GM18907 (cell line): ENCODE measurements around the gene OR2M4.
"Not testable (repeated sequence)": the region's sequence is repeated elsewhere in the genome, so short reads cannot be mapped to it uniquely, and the experiment has no call there.

Experiments
- ATAC-seq: cut with Tn5 transposase; IDR thresholded peaks from one replicate; pipeline ENCODE4 v1.9.1; 2021; ENCODE audit warnings: mild to moderate bottlenecking, moderate library complexity; ENCODE audit not compliant: unreplicated experiment

Gene OR2M4, protein sequence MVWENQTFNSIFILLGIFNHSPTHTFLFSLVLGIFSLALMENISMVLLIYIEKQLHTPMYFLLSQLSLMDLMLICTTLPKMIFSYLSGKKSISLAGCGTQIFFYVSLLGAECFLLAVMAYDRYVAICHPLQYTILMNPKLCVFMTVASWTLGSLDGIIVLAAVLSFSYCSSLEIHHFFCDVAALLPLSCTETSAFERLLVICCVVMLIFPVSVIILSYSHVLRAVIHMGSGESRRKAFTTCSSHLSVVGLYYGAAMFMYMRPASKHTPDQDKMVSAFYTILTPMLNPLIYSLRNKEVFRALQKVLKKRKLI

DNA sequence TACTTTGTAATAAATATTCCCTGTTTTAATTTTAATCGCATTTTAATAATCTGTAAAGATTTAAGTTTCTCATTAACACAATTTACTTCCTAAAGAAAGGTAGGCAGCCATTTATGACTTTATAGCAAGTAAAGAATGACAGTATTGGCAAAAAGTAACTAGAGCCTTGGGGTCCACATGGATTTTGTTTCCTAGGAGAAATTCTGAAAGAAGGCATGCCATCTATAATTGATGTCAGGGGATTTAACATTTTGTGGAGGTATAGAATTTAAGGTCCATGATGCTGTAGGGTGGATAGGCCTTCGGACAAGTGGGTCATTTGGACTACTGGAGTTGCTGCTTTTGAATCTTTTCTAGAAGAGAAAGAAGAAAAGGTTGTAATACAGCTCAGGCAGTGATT, at the start of gene OR2M4:
Gene OR2M4 (plus strand): TSS at position 301 of the 400 bp plus-strand sequence. CDS start 7,512 bp downstream, outside the sequence.
- no peak for ATAC-seq

DNA sequence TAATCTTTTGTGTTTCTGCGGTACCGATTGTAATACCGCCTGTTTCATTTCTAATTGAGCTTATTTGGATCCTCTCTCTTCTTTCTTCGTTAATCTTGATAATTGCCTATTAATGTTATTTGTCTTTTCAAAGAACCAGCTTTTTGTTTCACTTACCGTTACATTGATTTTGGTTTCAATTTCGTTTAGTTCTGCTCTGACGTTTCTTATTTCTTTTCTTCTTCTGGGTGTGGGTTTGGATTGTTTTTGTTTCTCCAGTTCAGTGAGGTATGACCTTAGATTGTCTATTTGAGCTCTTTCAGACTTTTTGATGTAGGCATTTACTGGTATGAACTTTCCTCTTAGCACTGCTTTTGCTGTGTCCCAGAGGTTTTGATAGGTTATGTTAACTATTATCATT, 47.2 kb upstream of the OR2M4 start:
- ATAC-seq, result peak; percentile 58

DNA sequence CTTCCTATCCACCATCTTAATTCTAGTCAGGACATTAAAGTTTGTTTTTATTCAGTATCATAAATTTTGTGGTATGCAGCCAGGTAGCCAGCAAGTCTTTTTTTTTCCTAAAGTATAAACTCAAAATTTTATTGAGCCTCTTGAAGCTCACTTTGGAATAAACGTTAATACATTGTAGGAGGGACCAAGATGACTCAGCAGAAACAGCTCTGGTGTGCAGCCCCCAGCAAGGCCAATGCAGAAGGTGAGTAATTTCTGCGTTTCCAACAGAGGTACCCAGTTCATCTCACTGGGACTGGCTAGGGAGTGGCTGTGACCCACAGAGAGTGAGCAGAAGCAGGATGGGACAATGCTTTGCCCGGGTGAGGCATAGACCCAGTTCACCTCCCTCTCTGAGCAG, 43.9 kb upstream of the OR2M4 start:
- ATAC-seq, result no peak

DNA sequence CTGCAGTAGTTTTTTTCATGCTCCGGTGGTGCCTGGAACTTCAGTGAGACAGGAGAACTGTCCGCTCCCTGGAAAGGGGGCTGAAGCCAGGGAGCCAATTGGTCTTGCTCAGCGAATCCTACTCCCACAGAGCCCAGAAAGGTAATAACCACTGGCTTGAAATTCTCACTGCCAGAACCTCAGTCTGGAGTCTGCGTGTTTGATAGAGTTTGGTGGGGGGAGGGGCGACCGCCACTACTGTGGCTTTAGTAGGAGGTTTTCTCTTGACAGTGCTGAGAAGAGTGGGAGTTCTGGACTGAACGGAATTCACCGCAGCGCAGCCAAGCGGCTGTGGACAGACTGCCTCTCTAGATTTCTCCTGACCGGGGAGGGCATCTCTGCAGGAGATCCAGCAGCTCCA, 42.2 kb upstream of the OR2M4 start:
- ATAC-seq, result no peak

DNA sequence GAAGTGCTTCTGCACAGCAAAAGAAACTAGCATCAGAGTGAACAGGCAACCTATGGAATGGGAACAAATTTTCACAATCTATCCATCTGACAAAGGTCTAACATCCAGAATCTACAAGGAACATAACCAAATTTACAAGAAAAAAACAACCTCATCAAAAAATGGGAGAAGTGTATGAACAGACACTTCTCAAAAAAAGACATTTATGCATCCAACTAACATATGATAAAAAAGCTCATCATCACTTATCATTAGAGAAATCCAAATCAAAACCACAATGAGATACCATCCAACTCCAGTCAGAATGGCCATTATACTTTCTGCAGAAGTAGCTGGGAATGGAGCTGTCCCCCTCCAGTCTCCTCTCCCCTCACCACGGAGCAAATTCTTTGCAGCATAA, 37.1 kb upstream of the OR2M4 start:
- ATAC-seq, result no peak

DNA sequence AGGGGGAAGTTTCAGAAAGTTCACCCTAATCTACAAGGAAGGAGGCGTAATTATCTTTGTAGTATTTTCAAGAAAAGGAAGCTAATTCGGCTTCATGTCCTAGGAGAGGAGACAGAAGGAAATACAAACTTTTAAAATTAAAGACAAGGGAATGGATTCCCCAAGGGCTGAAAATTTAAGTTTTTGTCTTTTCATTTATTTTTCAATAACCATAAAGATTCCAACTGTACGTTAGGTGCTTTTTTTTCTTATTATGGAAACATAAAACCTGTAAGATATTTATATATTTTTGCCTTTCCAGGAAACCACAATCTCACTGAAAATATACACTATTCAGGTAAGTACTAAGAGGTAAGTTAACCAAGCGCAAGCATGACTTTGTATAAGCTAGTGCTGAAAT, 34.3 kb upstream of the OR2M4 start, which contains the start of gene OR2M3:
Gene OR2M3 (plus strand): TSS at position 301 of the 400 bp plus-strand sequence. CDS start 5,803 bp downstream, outside the sequence.
- no peak for ATAC-seq

DNA sequence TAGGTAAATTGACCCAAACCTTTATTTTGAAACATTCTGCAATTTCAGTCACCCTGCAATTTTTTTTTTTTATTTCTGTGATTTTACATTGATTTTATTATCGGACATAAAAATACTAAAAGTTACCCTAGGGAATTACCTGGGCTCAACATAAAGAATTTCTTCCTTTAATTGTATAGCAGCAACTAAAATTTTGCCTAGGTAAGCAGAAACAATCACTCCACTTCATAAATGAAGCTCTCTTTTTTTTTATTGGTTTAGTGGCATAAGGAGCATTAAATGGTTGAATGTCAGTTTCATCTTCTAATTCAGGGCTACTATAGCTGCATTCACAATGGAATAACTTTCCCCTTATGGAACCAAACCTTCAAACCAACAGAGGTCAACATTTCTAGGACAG, 15.3 kb upstream of the OR2M4 start:
- ATAC-seq, result no peak

DNA sequence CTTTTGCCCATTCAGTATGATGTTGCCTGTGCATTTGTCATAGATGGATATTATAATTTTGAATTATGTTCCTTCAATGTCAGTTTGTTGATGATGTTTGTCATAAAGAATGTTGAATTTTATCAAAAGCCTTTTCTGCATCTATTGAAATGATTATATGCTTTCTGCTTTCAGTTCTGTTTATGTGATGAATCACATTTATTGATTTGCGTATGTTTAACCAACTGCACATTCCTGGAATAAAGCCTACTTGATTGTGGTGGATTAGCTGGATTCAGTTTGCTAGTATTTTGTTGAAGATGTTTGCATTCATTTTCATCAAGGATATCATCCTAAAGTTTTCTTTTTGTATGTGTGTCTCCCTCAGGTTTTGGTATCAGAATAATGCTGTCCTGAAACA, 5.7 kb upstream of the OR2M4 start:
- ATAC-seq, result no peak

DNA sequence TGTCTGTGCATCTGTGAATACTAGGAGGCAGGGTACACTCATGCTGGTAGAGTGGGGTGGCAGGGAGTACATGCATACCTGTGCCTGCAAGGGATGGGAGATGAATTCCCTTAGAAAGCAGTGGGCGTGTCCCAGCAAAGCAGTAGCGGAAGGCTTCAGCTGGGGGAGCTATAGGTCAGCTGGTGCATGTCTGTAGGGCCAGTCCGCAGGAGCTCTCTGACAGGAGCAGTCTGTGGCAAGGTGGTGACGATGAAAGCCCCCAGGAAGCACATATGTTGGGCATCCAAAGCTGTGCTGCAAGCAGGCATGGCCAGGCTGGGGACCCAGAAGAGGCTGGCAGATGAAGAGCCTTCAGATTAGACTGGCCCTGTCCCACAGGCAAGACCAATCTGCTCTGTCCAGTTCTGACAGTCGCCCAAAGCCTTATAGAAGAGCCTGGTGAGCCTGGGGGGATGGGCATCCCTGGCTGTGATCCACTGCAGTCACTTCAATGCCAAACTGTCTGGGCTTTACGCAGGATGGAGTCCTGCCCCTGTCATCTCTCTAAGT, 1.8 kb upstream of the OR2M4 start:
- ATAC-seq, result no peak

DNA sequence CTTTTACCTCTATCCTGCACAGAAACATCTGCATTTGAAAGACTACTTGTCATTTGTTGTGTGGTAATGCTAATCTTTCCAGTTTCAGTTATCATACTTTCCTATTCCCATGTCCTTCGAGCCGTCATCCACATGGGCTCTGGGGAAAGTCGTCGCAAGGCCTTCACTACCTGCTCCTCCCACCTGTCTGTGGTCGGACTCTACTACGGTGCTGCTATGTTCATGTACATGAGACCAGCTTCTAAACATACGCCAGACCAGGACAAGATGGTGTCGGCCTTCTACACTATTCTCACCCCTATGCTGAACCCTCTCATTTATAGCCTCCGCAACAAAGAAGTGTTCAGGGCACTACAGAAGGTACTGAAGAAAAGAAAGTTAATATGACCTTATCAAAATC, 8.3 kb downstream of the OR2M4 start:
- ATAC-seq, result no peak

DNA sequence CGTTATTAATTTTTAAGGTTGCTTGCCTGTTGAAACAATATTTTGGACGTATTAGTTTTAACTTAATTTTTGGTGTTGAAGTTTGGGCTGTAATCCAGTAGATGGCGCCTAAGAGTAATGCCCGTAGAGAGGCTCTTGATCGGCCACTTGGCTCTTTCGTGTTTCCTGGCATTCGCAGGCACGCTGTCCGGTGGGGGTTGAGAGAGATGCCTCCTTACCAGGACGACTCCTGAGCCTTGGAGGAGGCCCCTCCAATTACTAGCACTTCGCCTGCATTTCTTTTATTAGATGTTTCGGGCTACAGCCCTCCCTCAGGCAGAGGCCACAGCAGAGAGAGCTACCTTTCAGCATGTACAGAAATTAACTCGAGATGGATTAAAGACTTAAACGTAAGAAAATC, 12.0 kb downstream of the OR2M4 start:
- peak; percentile 90 for ATAC-seq

DNA sequence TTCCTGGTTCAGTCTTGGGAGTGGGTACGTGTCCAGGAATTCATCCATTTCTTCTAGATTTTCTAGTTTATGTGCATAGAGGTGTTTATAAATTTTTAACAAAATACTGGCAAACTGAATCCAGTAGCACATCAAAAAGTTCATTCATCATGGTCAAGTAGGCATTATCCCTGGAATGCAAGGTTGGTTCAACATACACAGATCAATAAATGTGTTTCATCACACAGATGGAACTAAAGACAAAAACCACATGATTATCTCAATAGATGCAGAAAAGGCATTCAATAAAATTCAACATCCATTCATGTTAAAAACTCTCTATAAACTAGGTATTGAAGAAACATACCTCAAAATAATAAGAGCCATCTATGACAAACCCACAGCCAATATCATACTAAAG, 28.1 kb downstream of the OR2M4 start:
- not testable (repeated sequence) for ATAC-seq

DNA sequence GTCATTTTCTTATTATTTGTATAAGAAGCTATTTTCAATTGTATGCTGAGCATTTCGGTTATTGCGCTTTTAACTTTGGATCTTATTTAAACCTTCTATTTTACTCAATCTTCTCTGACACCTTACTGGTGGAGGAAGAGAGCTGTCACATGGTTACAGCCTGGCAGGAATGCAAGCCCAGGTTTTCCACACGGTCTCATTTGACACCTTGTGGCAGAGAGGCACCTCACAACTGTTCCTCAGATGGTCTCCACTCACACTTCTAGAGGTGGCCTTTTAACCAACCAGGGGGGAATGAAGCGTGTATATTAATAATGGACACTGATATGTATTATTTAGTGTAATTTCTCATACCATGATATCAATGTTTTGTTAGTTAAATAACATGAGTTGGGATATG, 37.0 kb downstream of the OR2M4 start:
- ATAC-seq, result no peak

DNA sequence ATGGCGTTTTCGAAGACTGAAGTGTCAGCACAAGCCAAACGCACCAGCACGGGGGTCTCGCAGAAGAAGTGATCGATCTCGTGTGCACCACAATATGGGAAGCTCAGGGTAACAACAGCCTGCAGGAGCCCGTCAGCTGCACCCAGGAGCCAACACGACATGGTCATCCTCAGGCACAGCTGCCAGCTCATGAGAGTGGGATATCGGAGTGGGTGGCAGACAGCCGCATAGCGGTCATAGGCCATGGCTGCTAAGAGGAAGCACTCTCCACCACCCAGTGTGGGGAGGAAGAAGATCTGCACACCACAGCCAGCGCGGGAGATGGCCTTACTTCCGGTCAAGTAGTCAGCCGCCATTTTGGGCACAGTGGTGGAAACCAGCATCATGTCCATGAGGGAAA, 42.0 kb downstream of the OR2M4 start:
- not testable (repeated sequence) for ATAC-seq

DNA sequence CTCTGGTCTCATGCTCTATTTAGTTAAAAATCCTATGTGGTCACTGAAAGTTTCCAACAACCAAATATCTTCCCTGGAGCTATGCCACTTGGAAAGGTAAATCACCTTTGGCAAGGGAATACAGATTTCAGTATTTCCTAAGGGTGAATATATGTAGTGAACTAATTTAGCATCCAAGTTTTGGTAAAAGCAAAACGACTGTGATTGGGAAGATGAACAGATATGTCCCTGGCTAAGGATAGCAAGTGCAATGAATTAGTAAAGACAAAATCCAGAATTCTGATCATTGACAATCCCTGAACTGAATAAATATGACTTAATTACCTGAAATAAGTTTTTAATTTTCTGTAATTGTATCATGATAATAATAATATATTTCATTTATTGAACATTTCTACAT, 46.7 kb downstream of the OR2M4 start, which contains the start of gene OR2T33:
Gene OR2T33 (minus strand): TSS at position 101 of the 400 bp plus-strand sequence. CDS start 4,162 bp downstream, outside the sequence.
- ATAC-seq, result no peak

DNA sequence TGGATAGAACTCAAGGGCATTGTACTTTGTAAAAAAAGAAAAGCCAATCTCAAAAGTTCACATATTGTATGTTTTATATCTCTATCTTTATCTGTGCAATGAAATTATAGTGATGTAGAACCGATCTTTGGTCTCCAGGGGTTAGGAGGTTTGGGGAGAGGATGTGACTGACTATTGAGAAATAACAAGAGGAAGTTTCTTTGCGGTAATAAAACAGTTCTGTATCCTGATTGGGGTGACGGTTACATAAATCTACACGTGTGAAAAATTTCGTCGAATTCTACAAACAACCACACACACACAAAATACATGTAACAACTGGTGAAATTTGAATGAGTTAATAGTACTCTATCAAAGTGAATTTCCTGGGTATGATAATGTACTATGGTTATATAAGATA, 57.2 kb downstream of the OR2M4 start:
- ATAC-seq, result no peak
